HFFc6 (cell line): ENCODE results near the gene GUCY1A2. TPM values are rescaled to one million over a fixed set of nuclear protein-coding genes. Genes with fewer than 3 reads are reported as not detected.

Experiments
- DNase-seq: peaks from one replicate; pipeline ENCODE4 v3.0.0-alpha.2; 2018
- H3K27ac Mint-ChIP-seq: 2 replicates; pipeline ENCODE4 v1.8.0; 2020; ENCODE audit warnings: mild to moderate bottlenecking, mixed read lengths
- H3K27me3 Mint-ChIP-seq: 2 replicates; pipeline ENCODE4 v1.8.0; 2021; ENCODE audit warnings: mild to moderate bottlenecking, moderate library complexity, mixed read lengths; ENCODE audit not compliant: insufficient read depth
- H3K36me3 Mint-ChIP-seq: 2 replicates; pipeline ENCODE4 v1.8.0; 2021; ENCODE audit warnings: low read depth, mixed read lengths
- H3K4me1 Mint-ChIP-seq: 2 replicates; pipeline ENCODE4 v1.8.0; 2020; ENCODE audit warnings: low read depth, mixed read lengths
- H3K4me3 Mint-ChIP-seq: 2 replicates; pipeline ENCODE4 v1.8.0; 2020; ENCODE audit warnings: mild to moderate bottlenecking, moderate library complexity, mixed read lengths
- H3K9me3 Mint-ChIP-seq: 2 replicates; pipeline ENCODE4 v1.8.0; 2020; ENCODE audit warnings: mild to moderate bottlenecking, mixed read lengths
- total RNA-seq, 6 experiments: library from RNA; stranded (reverse); fragmentation: NEBNext Ultra II Directional; extraction: Animal tissue kit (Norgen Biotek cat#: 25700); gene quantifications; 2 replicates in 1 of 6; 3 replicates in 5 of 6; pipeline ENCODE4 v1.2.3, GENCODE V29; 2021
- TF ChIP-seq, protein P1 (sequence below): fragments of 200-600 bp; sonication (generic); IDR thresholded peaks from 2 replicates; pipeline ENCODE4 v1.5.0; 2021; ENCODE audit warnings: antibody characterized with exemption, mild to moderate bottlenecking

The GUCY1A2 gene
- total RNA-seq, 6 experiments from 2014 or later: 0.05 to 0.21 (median 0.10) TPM; not detected in 1

DNA sequence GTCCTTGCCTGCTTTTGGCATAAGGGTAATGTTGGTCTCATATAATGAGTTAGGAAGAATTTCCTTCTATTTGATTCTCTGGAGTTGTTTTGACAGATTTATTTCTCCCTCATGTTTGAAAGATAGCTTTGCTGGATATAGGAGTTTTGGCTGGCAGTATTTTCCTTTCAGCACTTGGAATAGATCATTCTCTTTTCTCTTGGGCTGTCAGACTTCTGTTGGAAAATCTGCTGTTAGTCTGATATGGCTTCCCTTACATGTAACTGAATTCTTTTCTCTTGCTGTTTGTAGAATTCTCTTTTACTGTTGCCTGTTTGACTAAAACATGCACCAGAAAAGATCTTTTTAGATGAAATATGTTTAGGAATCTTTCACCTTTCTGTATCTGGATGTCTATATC, 165.5 kb downstream of the GUCY1A2 start:
- no peaks in the 10 kb centered on the region for H3K27me3 Mint-ChIP-seq
- H3K4me1 Mint-ChIP-seq: no peaks in the 10 kb centered on the region
- H3K36me3 Mint-ChIP-seq: no peaks in the 10 kb centered on the region; the same call in 1 of the 2 replicates
- no peak overlapping the region for H3K4me3 Mint-ChIP-seq
- no peak overlapping the region for H3K27ac Mint-ChIP-seq
- H3K9me3 Mint-ChIP-seq: peaks cover 33% of the 10 kb centered on the region
- TF ChIP-seq, protein P1, sequence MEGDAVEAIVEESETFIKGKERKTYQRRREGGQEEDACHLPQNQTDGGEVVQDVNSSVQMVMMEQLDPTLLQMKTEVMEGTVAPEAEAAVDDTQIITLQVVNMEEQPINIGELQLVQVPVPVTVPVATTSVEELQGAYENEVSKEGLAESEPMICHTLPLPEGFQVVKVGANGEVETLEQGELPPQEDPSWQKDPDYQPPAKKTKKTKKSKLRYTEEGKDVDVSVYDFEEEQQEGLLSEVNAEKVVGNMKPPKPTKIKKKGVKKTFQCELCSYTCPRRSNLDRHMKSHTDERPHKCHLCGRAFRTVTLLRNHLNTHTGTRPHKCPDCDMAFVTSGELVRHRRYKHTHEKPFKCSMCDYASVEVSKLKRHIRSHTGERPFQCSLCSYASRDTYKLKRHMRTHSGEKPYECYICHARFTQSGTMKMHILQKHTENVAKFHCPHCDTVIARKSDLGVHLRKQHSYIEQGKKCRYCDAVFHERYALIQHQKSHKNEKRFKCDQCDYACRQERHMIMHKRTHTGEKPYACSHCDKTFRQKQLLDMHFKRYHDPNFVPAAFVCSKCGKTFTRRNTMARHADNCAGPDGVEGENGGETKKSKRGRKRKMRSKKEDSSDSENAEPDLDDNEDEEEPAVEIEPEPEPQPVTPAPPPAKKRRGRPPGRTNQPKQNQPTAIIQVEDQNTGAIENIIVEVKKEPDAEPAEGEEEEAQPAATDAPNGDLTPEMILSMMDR: no peak
- no peak for DNase-seq

DNA sequence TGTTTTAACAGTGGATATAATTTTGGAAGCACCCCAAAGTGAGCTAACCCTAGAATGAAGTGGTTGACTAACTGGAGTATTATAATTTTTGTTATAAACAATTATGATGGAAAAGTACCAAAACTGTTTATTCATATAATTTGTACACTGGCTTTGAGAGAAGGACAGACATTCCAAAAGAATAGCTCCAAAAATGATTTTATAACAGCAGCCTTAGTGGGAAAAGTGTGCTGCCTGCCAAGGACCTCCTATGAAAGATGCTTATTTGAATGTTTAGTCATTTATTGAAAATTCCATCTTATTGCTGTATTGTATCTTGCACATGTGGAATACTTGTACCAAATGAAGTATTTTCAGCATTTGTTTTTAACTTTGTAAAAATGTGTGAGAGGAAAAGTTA, 169.8 kb downstream of the GUCY1A2 start:
- H3K4me1 Mint-ChIP-seq: no peaks in the 10 kb centered on the region
- no peak overlapping the region for H3K27ac Mint-ChIP-seq
- peaks cover 13% of the 10 kb centered on the region for H3K9me3 Mint-ChIP-seq
- no peak overlapping the region for H3K4me3 Mint-ChIP-seq
- no peak for DNase-seq
- H3K27me3 Mint-ChIP-seq: no peaks in the 10 kb centered on the region
- no peaks in the 10 kb centered on the region for H3K36me3 Mint-ChIP-seq
- TF ChIP-seq, protein P1: no peak

DNA sequence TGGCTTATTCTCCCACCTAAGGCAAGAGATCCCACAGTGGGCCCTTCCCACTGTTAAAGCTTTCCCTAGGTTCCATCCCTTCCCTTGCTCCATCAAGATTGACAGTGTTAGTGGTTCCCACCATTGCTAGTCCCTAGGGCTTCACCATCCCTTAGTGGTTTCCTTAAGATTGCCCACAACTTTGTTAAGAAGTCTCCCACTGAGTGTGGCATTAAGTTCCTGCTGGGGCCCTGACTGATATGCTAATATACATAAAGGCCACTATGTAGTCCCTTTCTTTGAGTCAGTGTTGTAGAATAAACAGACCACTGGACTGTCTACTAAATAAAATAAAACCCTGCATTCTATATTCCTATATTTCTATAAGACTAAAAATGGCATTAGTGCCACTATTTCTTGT, 176.1 kb downstream of the GUCY1A2 start:
- H3K9me3 Mint-ChIP-seq: peaks cover 12% of the 10 kb centered on the region
- no peaks in the 10 kb centered on the region for H3K36me3 Mint-ChIP-seq
- H3K4me3 Mint-ChIP-seq: no peak overlapping the region
- no peak for DNase-seq
- no peaks in the 10 kb centered on the region for H3K4me1 Mint-ChIP-seq
- no peaks in the 10 kb centered on the region for H3K27me3 Mint-ChIP-seq
- no peak overlapping the region for H3K27ac Mint-ChIP-seq
- TF ChIP-seq, protein P1: no peak

DNA sequence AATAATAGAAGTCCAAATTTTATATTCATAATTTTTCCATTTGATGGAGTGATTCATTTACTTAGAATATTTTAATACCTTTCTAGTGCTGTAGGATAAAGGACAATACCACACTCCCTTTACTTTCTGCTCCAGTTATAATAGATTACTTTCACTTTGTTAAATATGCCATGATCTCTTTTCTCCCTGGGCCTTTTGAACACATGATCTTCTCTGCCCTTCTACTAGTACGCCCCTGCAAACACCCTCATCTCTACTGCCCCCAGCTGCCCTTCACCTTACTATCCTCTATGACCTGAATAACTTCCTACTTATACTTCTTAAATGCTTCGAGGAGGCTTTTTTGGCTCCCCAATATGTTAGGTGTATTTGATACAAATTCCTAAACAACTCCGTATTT, 177.3 kb downstream of the GUCY1A2 start:
- TF ChIP-seq, protein P1: no peak
- Mint-ChIP-seq H3K9me3 (peaks cover 12% of the 10 kb centered on the region), H3K4me1 (no peaks in the 10 kb centered on the region), H3K27me3 (no peaks in the 10 kb centered on the region), H3K36me3 (no peaks in the 10 kb centered on the region), H3K27ac (no peak overlapping the region), H3K4me3 (no peak overlapping the region)
- DNase-seq: no peak

DNA sequence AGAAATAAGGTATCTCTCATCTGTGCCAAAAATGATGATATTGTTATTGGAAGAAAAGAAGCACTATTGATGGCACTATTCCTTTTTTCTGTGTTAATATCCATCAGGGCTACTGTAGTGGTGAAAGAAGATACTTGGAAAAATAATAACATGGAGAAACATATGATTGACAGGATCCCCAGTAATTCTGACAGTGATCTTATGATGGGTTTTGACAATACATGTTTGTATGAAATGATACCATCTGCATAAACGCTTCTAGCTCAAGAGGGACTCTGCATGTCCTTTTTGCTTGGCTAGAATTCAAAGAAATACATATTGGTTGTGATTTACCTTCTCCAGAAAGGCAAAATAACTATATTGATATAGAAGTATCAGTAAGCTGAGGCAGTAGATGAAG, 178.1 kb downstream of the GUCY1A2 start:
- no peaks in the 10 kb centered on the region for H3K4me1 Mint-ChIP-seq
- DNase-seq: no peak
- H3K27me3 Mint-ChIP-seq: no peaks in the 10 kb centered on the region
- H3K27ac Mint-ChIP-seq: no peak overlapping the region
- H3K4me3 Mint-ChIP-seq: no peak overlapping the region
- peaks cover 15% of the 10 kb centered on the region for H3K9me3 Mint-ChIP-seq
- TF ChIP-seq, protein P1: no peak
- no peaks in the 10 kb centered on the region for H3K36me3 Mint-ChIP-seq

DNA sequence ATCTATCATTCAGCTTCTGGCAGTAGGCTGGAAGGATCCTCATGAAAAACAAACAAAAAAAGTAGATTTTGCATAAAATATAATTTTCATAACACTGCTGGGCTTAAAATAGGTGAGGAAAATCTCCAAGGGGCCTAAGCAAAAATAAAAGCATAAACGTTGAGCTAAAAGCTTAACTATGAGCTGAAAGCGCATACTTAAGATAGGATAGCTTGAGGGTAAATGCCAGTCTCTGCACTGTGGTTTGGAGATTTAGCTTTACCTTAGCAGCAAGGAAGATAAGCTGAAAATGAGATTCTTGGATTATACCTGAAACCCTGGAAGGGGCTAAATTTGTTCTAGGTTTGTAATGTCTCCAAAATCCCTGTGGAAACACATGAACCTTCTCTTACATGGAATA, 183.7 kb downstream of the GUCY1A2 start:
- Mint-ChIP-seq H3K27ac (no peak overlapping the region), H3K4me1 (no peaks in the 10 kb centered on the region), H3K9me3 (peaks cover 6% of the 10 kb centered on the region; the same call in 1 of the 2 replicates), H3K27me3 (no peaks in the 10 kb centered on the region), H3K4me3 (no peak overlapping the region), H3K36me3 (no peaks in the 10 kb centered on the region)
- TF ChIP-seq, protein P1: no peak
- no peak for DNase-seq
